T-helper 2 cell treated with Interferon-gamma antibody and Interleukin-4, amounts not matched to agents 5 μg/mL and 100 μg/mL, for 36 hours (primary cell): ENCODE measurements around the gene PTPRN2.

ENCODE experiments used
- DNase-seq: peaks from one replicate; pipeline ENCODE4 v3.0.0; 2021; ENCODE audit warnings: low spot score
- H3K27ac Mint-ChIP-seq: one replicate; pipeline ENCODE4 v1.8.0; 2021; ENCODE audit warnings: mild to moderate bottlenecking, mixed read lengths
- H3K27me3 Mint-ChIP-seq: one replicate; pipeline ENCODE4 v1.8.0; 2021; ENCODE audit warnings: low read depth, mixed read lengths
- H3K36me3 Mint-ChIP-seq: one replicate; pipeline ENCODE4 v1.8.0; 2021; ENCODE audit warnings: low read depth, mixed read lengths
- H3K4me1 Mint-ChIP-seq: one replicate; pipeline ENCODE4 v1.8.0; 2021; ENCODE audit warnings: low read depth, mixed read lengths
- H3K4me3 Mint-ChIP-seq: one replicate; pipeline ENCODE4 v1.8.0; 2022; ENCODE audit warnings: mild to moderate bottlenecking, moderate library complexity, mixed read lengths
- H3K9me3 Mint-ChIP-seq: one replicate; pipeline ENCODE4 v1.8.0; 2021; ENCODE audit warnings: mixed read lengths

Gene PTPRN2

DNA sequence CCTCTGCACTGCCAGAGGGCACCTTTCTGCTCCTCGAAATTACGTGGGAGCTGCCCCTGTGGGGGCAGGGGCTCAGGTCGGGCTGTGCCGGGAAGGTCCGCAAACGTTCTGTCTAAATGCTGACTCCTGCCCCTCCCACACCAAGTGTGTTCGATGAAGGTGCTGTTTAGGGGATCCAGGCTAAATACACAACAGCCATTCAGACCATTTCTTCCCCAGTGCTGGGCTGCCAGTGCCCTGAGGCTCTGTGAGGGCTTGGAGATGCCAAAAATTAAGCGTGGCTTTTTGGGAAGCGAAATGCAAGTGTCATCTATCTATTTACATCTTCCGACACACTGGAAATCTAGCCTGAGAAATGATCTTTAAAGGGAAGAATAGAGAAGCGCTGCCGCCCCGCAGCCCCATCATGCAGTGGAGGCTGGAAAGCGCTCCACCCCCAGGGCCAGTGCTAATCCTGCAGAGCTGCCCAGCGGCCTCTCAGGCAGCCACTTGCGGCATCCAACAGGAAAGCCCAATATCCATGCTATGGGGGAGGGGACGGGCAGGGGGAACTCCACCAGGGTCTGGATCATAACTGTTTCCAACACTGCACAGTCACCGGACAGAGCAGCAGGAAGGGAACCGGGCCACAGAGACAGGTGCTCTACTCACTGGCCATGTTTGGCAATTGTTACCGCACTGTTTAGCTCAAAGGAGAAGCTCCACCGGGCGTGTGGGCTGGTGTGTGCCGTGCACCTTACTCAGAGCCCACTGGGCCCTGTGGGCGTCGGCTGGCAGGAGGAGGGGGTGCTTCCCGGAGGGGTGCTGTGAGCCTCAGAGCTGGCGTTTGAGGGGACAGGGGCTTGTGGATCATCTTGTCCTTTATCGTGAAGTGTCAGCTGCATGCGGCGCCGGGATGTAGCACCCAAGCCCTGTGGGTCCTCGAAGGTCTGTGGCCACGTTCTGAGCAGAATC, 1045.3 kb downstream of the PTPRN2 start:
- no peak for DNase-seq
- Mint-ChIP-seq H3K36me3 (peaks cover 10% of the 10 kb centered on the region), H3K27me3 (no peaks in the 10 kb centered on the region), H3K27ac (no peak overlapping the region), H3K4me1 (peaks cover 2% of the 10 kb centered on the region), H3K9me3 (no peaks in the 10 kb centered on the region), H3K4me3 (no peak overlapping the region)

DNA sequence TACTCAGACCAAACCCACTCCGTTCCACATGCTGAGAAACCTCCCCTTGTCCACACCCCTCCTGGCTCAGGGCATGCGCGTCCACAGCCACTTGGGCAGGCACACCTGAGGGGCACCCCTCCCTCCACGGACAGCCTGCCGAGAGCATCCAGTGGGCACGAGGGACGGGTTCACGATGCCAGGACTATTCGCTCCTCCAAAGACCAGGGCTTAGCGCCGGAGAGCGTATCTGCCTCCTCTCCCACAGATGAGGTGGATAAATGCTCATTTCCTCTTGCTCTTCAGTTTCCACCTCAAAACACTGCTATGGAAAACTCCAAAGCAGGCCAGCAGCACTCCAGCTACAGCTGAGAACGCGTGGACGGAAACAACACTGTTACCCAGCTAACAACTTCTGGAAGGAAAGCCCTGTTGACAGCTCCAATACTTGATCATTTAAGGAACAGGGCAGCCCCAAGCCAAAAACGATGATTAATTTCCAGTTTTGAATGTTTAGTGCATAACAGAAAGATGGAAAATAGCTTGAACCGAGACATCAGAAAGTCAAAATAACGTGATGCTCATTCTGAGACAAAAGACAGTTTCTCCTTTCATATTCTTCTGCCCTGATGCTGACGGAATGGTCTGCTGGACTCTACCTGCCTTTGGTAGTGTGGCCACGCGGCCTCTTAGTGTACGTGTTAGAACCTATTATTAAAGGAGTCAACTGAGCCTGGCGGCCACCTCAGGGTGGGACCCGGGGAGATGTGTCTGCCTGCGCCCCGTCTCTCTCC, 1046.1 kb downstream of the PTPRN2 start:
- DNase-seq: no peak
- Mint-ChIP-seq H3K27ac (no peak overlapping the region), H3K36me3 (peaks cover 10% of the 10 kb centered on the region), H3K4me1 (peaks cover 2% of the 10 kb centered on the region), H3K27me3 (no peaks in the 10 kb centered on the region), H3K9me3 (no peaks in the 10 kb centered on the region), H3K4me3 (no peak overlapping the region)

DNA sequence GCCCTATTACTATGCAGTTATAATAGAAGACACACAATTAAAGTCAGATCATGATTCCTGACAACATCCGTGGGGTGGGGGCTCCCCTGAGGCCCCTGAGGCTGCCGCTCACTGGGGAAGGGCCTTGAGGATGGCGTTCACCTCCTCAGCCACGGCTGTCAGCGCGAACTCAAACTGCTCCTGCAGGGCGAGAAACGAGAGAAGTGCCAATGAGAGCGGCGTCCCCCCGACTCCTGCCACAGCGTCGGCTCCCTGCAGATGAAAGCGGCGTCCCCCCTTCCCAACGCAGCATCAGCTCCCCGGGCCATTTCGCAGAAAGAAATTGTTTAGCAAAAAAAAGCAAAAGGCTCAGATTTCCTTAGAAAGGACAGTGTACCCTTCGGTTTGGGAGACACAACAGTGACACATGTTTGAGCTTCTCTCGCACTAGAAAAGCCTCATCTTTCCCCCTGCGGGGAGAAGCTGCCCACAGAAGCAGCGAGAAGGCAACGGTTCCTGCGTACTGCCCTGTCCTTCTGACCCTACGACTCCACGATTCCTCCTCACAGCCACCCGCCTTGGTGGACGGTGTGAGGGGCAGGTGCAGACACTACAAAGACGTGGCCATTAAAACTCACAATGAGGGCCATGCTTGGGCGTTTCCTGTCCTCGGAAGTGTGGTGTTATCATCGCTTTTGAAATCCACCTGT, 1046.9 kb downstream of the PTPRN2 start:
- Mint-ChIP-seq H3K27me3 (no peaks in the 10 kb centered on the region), H3K4me1 (peaks cover 2% of the 10 kb centered on the region), H3K27ac (no peak overlapping the region), H3K36me3 (peaks cover 8% of the 10 kb centered on the region), H3K9me3 (no peaks in the 10 kb centered on the region), H3K4me3 (no peak overlapping the region)
- no peak for DNase-seq

DNA sequence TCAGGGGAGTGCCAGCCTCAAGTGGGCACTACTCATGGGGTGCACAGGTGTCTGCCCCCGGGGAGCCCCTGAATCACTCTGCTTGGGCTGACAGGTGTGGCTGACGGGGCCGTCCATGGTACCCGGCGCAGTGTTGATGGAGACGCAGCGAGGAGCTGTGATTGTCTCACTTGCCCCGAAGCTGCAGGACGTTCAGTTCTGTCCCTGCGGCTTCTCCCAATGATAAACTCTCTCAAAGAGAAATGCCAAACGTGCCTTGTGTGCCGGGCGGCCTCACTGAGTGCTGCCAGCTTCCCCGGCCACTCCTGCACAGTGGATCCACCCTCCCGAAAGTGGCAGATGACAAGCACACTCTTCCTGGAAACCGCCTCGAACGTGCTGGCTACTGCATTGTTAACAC, 1047.6 kb downstream of the PTPRN2 start:
- no peak for DNase-seq
- H3K36me3 Mint-ChIP-seq: peaks cover 6% of the 10 kb centered on the region
- no peak overlapping the region for H3K27ac Mint-ChIP-seq
- no peaks in the 10 kb centered on the region for H3K9me3 Mint-ChIP-seq
- no peaks in the 10 kb centered on the region for H3K27me3 Mint-ChIP-seq
- peaks cover 2% of the 10 kb centered on the region for H3K4me1 Mint-ChIP-seq
- H3K4me3 Mint-ChIP-seq: no peak overlapping the region

DNA sequence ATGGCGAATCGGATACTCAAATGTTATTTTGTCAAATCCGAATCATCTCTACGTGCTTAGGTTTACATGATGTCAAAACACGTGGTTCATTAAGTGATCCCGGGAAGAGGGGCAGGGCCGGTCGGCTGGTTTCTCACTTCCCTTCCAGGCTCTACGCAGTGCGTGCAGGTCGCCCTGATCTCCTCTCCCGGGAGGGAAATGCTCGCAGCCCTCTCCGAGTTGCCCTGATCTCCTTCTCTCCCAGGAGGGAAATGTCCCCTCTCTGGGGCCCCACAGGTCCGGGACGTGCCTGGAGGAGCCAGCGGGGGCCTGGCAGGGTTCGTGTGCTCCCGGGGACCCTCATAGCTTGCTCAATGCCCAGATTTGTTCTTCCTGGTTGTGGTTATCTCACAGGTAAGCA, 1048.1 kb downstream of the PTPRN2 start:
- Mint-ChIP-seq H3K9me3 (no peaks in the 10 kb centered on the region), H3K4me1 (peaks cover under 1% of the 10 kb centered on the region), H3K4me3 (no peak overlapping the region), H3K27ac (no peak overlapping the region), H3K36me3 (peaks cover 2% of the 10 kb centered on the region), H3K27me3 (no peaks in the 10 kb centered on the region)
- no peak for DNase-seq

DNA sequence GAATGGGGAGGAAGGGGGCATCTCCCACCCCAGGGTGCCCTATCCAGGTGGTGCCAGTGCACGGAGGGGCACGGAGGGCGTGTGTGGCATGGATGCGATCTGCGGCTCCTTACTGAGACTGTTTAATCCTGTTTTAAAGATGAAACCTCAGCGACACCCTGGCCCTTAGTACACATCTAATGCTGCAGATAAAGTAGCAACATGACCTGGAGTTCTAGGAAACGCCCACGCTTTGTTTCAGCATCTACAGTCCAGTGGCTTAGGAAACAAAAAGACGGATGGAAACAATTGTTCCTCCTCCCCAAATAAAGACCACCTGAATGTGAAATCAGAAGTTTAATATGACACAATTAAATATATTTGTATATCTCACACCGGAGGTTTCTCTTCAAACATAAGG, 1048.9 kb downstream of the PTPRN2 start:
- Mint-ChIP-seq H3K4me1 (no peaks in the 10 kb centered on the region), H3K9me3 (peaks cover under 1% of the 10 kb centered on the region), H3K27me3 (no peaks in the 10 kb centered on the region), H3K4me3 (no peak overlapping the region), H3K36me3 (peaks cover under 1% of the 10 kb centered on the region), H3K27ac (no peak overlapping the region)
- no peak for DNase-seq

DNA sequence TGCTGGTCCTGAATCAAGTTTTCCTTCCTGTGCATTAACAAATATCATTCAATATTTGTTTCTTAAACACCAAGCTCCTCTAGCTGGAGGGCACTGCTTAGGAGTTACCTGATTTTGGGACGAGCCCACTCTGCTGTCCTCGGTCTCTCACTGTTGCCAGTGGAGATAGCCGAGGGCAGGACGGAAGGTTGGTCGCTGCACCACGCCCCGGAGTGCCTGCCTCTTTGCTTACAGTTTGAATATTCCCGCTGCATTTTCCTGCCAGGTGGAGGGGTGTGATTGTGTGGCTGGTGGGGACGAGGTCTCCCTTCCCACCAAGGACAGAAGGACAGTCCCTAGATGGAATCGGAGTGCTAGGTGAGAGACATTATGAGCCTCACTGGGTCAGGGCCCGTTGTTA, 1049.3 kb downstream of the PTPRN2 start:
- H3K9me3 Mint-ChIP-seq: peaks cover 4% of the 10 kb centered on the region
- DNase-seq: no peak
- peaks cover 4% of the 10 kb centered on the region for H3K36me3 Mint-ChIP-seq
- H3K4me3 Mint-ChIP-seq: no peak overlapping the region
- peaks cover under 1% of the 10 kb centered on the region for H3K27me3 Mint-ChIP-seq
- H3K4me1 Mint-ChIP-seq: no peaks in the 10 kb centered on the region
- H3K27ac Mint-ChIP-seq: no peak overlapping the region

DNA sequence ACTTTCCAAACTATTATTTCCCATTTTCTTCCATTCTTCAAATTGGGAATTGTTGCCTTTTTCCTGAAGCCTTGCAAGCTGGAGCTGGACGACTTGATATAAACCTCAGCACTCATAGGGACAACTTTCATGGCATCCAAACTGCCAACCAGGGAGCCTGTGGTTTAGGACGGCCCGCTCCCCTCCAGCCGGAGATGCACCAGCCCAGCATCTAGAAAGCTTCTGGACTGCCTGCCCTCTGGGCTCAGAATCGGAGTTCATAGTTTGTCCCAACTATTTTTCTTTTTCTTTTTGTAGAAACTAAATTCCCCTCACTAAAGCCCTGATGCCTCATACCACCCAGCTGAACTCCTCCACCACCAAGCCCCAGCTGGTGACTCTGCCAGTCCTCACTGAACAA, 1050.6 kb downstream of the PTPRN2 start:
- H3K9me3 Mint-ChIP-seq: peaks cover 17% of the 10 kb centered on the region
- H3K27ac Mint-ChIP-seq: no peak overlapping the region
- peaks cover 8% of the 10 kb centered on the region for H3K36me3 Mint-ChIP-seq
- no peak overlapping the region for H3K4me3 Mint-ChIP-seq
- peaks cover 10% of the 10 kb centered on the region for H3K27me3 Mint-ChIP-seq
- no peaks in the 10 kb centered on the region for H3K4me1 Mint-ChIP-seq
- DNase-seq: no peak

DNA sequence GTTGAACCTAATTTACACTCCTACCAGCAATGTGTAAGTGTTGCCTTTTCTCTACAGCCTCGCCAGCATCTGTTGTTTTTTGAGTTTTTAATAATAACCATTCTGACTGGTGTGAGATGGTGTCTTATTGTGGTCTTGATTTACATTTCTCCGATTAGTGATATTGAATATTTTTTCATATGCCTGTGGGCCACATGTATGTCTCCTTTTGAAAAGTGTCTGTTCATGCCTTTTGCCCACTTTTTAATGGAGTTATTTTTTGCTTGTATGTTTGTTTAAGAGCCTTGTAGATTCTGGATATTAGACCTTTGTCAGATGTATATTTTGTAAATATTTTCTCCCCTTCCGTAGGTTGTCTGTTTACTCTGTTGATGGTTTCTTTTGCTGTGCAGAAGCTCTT, 1055.6 kb downstream of the PTPRN2 start:
- Mint-ChIP-seq H3K4me1 (no peaks in the 10 kb centered on the region), H3K9me3 (peaks cover 24% of the 10 kb centered on the region), H3K27ac (no peak overlapping the region), H3K36me3 (peaks cover 8% of the 10 kb centered on the region), H3K27me3 (peaks cover 19% of the 10 kb centered on the region), H3K4me3 (no peak overlapping the region)
- DNase-seq: no peak

DNA sequence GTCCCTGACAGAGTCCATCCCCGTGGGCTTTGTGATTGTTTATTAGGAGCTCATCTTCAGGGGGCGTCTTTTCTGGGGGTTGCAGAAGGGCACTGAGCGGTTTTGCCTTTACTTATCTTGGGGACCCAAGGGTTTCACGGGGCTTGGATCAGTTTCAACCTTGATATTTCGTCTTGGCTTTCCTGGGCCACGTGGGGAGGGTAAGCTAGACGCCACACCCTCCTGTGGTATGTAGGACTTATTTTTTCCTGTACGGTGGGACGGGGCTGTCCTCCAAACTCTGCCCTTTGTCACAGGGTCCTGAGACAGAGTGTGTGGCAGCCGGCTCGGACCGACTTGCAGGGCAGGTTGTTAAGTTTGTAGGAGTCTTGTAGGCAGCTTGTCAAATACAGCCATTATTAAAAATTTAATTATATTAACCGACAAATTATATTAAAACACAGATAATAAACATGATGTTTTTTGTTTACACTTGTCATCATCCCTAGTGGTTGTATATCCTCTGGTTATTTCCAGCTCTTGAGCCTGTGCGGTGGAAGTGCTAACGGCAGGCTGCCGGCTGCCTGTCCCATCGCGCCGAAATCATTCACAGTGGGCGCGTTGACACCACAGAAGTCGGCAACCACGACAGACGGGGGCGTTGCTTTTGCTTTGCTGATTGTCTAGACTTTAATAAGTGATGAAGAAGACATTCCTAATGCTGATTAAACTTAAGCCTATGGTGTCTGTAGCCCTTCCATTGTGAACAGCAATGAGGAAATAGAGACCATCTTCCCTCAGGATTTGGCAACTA, 1057.7 kb downstream of the PTPRN2 start:
- H3K4me1 Mint-ChIP-seq: no peaks in the 10 kb centered on the region
- DNase-seq: no peak
- peaks cover 24% of the 10 kb centered on the region for H3K9me3 Mint-ChIP-seq
- peaks cover 8% of the 10 kb centered on the region for H3K36me3 Mint-ChIP-seq
- H3K27ac Mint-ChIP-seq: no peak overlapping the region
- H3K4me3 Mint-ChIP-seq: no peak overlapping the region
- peaks cover 27% of the 10 kb centered on the region for H3K27me3 Mint-ChIP-seq

DNA sequence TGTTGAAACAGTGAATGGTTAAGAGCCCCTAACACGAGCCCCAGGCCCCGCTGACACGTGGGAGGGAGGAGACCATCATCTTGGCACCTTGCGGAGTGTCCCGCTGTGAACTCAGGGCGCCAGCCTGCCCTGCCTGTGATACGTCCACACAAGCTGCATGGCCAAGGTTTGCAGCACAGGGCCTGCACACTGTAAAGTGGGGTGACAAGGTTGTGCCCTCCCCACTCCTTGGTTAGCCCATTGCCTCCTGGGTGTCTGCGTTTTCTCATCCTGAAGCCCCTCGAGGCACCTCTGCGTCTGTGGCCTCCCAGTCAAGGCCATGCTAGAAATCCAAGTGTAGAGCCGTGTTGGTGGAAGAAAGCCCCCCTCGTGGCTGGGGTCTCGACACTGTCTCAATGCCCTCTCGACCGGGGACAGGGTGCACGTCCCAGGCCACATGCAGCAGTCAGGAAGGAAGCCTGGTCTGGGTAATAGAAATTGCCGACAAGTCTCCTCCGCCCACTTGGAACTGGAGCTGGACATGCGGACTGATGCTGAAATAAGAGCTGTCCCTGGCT, 1058.8 kb downstream of the PTPRN2 start:
- H3K4me1 Mint-ChIP-seq: no peaks in the 10 kb centered on the region
- H3K27me3 Mint-ChIP-seq: peaks cover 32% of the 10 kb centered on the region
- H3K4me3 Mint-ChIP-seq: no peak overlapping the region
- H3K36me3 Mint-ChIP-seq: peaks cover 8% of the 10 kb centered on the region
- H3K9me3 Mint-ChIP-seq: peaks cover 24% of the 10 kb centered on the region
- H3K27ac Mint-ChIP-seq: no peak overlapping the region
- no peak for DNase-seq

DNA sequence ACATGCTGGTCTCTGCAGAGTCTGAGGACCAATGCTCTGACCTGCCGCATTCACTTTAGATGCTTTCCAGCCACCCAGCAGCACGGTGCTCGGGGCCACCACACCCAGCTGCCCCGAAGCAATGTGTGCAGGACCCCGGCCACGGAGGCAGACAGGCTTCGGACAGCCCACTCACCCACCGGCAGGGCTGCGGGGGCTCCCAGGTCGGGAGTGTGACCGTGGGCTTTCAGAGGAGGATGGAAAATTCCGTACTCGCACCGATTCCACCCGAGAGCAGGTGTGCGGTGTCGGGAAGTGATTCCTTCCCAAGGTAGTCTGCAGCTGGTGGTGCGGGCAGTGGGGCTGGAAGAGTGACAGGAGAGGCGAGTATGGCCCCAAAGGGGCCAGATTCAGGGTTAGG, 1059.9 kb downstream of the PTPRN2 start:
- H3K4me3 Mint-ChIP-seq: no peak overlapping the region
- H3K4me1 Mint-ChIP-seq: no peaks in the 10 kb centered on the region
- H3K27ac Mint-ChIP-seq: no peak overlapping the region
- no peak for DNase-seq
- peaks cover 13% of the 10 kb centered on the region for H3K9me3 Mint-ChIP-seq
- peaks cover 28% of the 10 kb centered on the region for H3K27me3 Mint-ChIP-seq
- peaks cover 3% of the 10 kb centered on the region for H3K36me3 Mint-ChIP-seq
